ENCODE results near the gene SDHB. TPM values are rescaled to one million over a fixed set of nuclear protein-coding genes. Genes with fewer than 3 reads are reported as not detected.

The SDHB gene
- total and polyA plus RNA-seq, 9 of the 15 experiments (the other 6 are each of a cell fraction or from before 2014, with no cell fraction given), result 207 to 554 (median 365) TPM

GRCh38 chr1:17097787-17098186 is 44.0 kb upstream of the SDHB start:
- Histone ChIP-seq H3K4me2 (ENCODE audit: insufficient read depth, low read length) (no peak overlapping the region), H3K9me1 (ENCODE audit: control insufficient read depth, insufficient read depth, low read length) (no peaks in the 10 kb centered on the region), H3K27ac (ENCODE audit: extremely low read depth, low read depth, low read length) (no peak overlapping the region), H3K79me2 (ENCODE audit: control insufficient read depth, insufficient read depth, low read length) (no peaks in the 10 kb centered on the region), H3K4me3 (no peak overlapping the region), H2AFZ (ENCODE audit: low read depth, low read length) (no peak overlapping the region), H3K36me3 (ENCODE audit: control insufficient read depth, insufficient read depth, low read length) (no peaks in the 10 kb centered on the region), H3K9ac (ENCODE audit: insufficient read depth in 1 of 2, low read depth in 2 of 2, low read length in 2 of 2) (no peak overlapping the region), H3K4me1 (replicated peaks in 1 of 2; ENCODE audit: control insufficient read depth in 2 of 2, insufficient read depth in 2 of 2, low read length in 2 of 2) (no peaks in the 10 kb centered on the region; a peak in 1 of 5 replicates), H3K27me3 (ENCODE audit: control insufficient read depth in 2 of 2, insufficient read depth in 2 of 2, low read length in 2 of 2) (peaks cover 50 to 75% of the 10 kb centered on the region in 2 experiments), H3K9me3 (replicated peaks; ENCODE audit: control insufficient read depth, insufficient read depth, low read depth, low read length) (no peaks in the 10 kb centered on the region), H4K20me1 (replicated peaks; ENCODE audit: control insufficient read depth, insufficient read depth, low read length) (peaks cover 8% of the 10 kb centered on the region; the same call in 1 of the 2 replicates)
- in situ Hi-C loops (cut with MboI), result no loop called here
- POLR2A ChIA-PET, result interaction anchor here (0.7 kb wide), 1 partner anchor 41 kb away, joined by 3 read pairs; no protein-coding TSS in a partner anchor
- CTCF ChIA-PET (ENCODE audit: low intra/inter-chr PET ratio), result no interaction called here
- 2% methylated on average over 14 of the region's 14 CpGs for WGBS (ENCODE audit: insufficient coverage, low coverage, missing lambda C conversion rate)
- FAIRE-seq (no peak), ATAC-seq (no peak), DNase-seq (ENCODE audit: extremely low read depth in 1 of 4, low spot score in 3 of 4) (no peak)
- intact Hi-C loops (cut with micrococcal nuclease), result no loop called here
- TF ChIP-seq RERE (CRISPR knock-in tag; IDR thresholded peaks at IDR 0.05; ENCODE audit: borderline replicate concordance) (no peak), ZBTB26 (CRISPR knock-in tag; IDR thresholded peaks at IDR 0.05) (no peak)
- BruUV-seq (replicated peaks), result no TSS peak
